ENCODE results near the gene MTIF3. TPM values are rescaled to one million over a fixed set of nuclear protein-coding genes. Genes with fewer than 3 reads are reported as not detected.

The MTIF3 gene
- polyA plus RNA-seq, 1 donor: 91.3 TPM

GRCh38 chr13:27463500-27463899, 13.1 kb upstream of the MTIF3 start:
- DNase-seq: no peak

DNA sequence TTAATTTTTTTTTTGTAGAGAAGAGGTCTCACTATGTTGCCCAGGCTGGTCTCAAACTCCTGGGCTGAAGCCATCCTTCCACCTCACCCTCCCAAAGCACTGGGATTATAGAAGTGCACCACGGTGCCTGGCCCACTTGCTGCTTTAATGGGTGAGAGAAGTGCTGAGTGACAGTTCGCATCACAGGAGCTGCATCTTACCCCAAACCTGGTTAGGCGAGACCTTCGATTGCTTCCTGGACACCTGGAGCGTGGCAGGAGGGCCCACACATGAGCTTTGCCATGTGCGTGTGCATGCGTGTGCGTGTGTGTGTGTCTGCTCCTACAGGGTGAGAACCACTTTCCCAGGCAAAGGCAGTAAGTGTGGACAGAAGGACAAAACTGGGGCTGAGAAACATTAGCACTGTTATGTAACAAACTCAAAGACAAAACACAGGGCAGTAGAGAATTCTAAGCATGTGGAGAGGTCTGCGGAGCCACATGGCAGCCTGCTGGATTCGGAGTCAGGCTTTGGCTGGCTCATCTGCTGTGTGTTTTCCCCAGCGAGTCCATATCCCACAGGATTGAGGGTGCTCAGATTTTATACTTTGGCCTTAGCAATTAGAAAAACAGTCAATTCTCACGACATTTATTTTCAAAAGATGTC, 11.7 kb upstream of the MTIF3 start:
- DNase-seq: no peak

DNA sequence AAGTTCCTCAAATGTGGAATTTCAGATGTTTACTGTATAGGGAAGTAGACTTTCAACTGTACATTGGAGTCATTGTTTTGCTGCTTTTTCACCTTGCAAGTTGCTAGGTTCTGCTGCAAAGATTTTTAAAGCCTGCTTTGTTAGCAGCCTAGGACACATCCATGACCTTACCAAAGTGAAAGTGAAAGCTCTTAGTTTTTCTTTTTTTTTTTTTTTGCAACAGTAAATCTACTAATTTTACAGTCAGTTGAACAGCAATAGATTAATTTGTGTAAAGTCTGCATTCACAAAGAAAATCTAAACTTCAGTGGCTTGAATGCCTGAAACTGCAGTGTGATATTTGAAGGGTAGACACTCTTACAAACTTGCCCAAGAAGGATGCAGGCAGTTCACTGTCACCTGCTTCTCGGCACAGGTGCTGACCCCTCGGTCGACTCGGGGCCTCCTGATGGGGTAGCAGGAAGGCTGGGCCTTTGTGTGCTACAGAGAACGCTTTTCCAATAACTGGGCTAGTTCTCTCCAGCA, 5.0 kb upstream of the MTIF3 start:
- DNase-seq: no peak

GRCh38 chr13:27450921-27451471, 632 bp upstream of the MTIF3 start:
- peak; percentile 69 for DNase-seq

- DNase-seq: no peak
Observed at GRCh38 chr13:27449081-27449603, 1.2 kb downstream of the MTIF3 start.

DNA sequence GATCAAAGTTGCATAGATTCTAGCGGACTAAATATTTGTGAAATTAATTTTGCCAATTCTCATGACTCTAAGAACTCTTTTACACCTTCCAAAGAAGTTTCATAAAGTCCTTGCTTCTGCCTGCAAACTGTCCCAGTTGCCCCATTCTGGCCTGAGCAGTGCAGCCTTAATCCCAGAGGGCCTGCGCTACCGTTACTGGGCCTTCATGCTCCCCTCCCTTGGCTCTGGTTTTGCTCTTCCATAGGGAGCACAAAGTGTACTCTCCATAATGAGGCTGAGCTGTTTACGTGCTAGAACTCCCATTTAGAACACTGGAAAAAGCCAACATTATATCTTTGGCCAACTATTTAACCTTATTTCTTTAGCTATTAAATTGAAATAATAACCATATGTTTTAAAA, 2.1 kb downstream of the MTIF3 start:
- no peak for DNase-seq

DNA sequence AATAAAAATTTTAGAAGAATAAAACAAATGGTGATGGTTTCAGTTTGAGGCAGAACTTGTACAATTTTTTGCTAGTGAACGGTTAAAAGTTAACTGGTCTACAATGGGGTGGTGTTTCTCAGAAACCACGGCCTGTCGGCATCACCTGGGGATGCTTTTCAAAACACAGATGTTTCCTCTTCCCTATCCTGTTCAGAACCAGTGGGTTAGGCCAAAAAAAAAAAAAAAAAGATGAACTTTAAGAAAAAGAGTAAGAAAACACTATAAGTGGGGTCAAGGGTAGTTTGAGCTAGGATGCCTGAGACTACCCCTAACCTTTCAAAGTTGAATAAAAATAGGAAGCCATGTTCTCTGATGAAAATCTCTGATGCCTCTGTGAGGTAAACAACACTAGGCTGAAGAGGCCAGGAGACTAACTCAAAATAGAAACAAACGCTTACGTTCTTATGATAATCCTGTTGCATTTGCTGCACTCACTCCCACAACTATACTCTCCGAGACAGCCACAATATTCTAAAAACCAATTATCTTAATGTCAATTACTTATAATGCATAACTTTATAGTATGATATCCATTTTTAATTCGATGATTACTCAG, 3.3 kb downstream of the MTIF3 start:
- DNase-seq: no peak

- no peak for DNase-seq
Observed at GRCh38 chr13:27442797-27443196, 7.6 kb downstream of the MTIF3 start.

- DNase-seq: no peak
Observed at GRCh38 chr13:27442071-27442647, 8.2 kb downstream of the MTIF3 start.

GRCh38 chr13:27440408-27440807, 10.0 kb downstream of the MTIF3 start:
- no peak for DNase-seq

- DNase-seq: no peak
Observed at GRCh38 chr13:27437126-27437525, 13.2 kb downstream of the MTIF3 start.

DNA sequence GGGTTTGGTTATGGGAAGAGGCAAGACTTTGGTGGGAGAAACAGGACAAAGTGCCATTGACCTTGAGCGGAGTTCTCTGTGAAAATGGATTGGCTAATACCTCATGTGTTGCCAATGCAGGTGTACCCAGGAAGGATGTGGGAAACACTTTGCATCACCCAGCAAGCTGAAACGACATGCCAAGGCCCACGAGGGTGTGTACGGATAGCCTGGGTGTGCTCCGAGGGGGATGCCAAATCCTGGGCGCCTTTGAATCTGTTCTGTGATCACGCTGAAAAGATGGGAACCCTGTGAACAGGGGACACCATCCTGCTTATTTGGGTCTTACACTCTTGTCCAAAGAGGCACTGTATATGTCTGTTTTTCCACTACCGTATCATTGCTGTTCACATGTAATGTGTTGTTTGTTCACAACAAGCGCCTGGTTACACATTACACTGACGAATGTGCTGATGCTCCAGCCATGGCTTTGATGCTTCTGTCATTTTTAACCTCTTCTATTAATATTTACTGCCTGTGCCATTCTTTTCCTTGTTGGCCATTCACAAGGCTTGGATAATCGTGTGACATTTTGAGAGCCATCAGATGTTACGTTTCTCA, 17.7 kb downstream of the MTIF3 start:
- no peak for DNase-seq

DNA sequence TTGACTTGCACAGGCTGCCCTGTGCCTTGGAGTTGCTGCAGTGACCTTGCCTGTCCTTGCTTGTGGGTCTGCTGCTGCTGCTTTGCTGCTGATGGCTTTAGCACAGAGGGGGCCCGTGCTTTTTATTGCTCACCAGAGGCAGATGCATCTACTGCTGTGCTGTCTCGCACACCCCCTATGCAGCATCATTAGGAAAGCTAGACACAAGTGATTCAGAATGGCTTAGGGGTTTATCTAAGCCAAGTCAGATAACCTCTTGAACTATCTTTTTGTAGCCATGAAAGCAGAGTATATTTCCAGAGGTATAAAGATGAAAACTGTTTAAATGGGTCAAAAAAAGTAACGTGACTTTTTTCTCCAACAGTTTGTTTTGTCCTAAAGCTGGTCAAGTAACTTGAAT, 18.2 kb downstream of the MTIF3 start:
- no peak for DNase-seq

DNA sequence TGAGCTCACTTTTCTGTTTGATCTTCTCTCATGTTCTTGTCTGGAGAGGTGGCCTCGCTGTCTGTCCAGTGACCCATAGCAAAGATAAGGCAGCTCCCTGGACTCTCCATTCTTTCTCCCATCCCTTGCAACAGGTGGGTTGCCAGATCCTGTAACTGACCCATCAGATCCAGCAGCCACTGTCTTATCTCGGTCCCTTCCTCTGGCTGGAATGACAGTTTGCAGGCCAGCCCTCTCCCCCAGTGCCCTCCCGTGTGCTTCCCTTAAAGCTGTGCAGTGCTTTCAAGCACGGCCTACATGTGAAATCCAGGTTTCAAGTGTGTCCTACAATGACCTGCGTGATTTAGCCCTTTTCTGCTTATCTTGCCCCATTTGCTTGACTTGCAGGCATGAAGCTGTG, 22.2 kb downstream of the MTIF3 start:
- no peak for DNase-seq

DNA sequence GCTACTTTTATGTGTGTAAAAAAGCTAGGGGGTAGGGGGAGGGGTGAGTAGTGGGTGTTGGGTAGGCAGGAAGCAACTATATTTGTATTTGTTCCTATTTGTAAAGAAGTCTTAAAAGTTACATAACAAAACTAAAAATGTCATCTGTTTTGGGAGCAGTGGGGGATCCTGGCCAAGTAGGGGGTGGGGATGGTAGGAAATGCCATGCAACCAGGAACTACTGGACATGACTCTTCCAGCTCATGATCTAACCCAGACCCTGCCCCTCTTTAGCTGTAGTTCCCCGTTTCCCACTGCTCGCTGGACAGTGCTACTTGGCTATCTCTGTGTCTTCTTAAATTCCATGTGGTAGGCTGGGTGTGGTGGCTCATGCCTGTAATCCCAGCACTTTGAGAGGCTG, 22.7 kb downstream of the MTIF3 start:
- no peak for DNase-seq

GRCh38 chr13:27425918-27426630, 24.3 kb downstream of the MTIF3 start:
- no peak for DNase-seq

DNA sequence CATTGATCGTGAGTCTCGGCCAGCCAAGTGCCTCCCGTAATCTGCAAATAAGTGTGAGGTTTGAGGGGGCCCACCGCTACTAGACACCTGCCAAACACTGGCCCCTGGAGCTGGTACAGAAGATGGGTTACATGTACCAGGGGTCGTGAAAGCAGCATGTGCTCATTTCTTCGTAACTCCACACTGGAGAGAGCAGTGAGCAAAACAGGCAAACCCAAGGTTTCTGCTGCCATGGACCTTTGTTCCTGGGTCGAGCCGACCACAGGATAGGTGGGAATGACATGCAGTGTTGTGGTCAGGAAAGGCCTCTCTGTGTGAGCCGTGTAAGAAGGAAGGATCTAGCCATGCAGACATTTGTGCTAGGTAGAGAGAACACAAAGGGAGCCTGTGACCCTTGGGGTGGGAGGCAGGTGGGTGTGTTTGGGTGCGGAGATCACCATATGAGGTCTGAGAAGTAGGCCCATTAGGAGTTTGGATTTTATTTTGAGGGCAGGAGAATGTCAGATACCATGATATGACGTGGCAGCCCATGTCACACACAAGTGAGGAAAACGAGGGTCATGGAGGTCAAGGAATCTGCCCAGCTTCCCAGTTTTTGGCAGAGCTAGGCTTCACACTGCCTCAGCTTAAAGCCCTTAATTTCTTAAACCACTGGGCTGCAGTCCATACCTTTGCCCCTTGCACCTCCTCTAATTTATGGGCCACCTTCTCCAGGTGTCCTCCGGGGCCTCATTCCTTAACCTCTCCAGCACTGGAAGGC, 25.0 kb downstream of the MTIF3 start:
- DNase-seq: no peak

GRCh38 chr13:27424246-27425157, 25.9 kb downstream of the MTIF3 start, which contains the start of gene GTF3A:
Gene GTF3A (plus strand): TSS chr13:27424619.
- peak; percentile 86 for DNase-seq

DNA sequence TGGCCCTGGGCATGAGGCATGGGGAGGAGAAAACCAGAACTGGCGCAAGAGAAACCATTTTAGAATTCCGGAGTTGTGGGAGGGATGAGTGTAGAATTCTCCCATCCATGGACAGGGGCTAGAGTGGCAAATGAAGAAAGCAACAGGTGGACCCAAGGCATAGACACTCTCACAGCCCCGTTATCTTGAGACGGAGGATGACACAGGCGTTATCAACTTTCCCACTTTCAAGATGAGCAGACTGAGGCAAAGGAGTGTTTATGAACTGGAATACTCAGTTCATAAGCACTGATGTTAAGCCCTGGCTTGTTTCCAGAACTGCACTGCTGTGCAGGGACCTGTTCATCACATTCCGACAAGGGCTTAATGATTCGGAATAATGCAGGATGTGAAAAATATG, 27.0 kb downstream of the MTIF3 start:
- no peak for DNase-seq

Data from left kidney (tissue), 2 donors.